Activated T-helper 17 cell treated with anti-CD3 and anti-CD28 coated beads, Interleukin-2, amount 50 U/mL, for 72 hours (primary cell): ENCODE measurements around the gene TTC9C. TPM values are rescaled to one million over a fixed set of nuclear protein-coding genes. Genes with fewer than 3 reads are reported as not detected.

Experiments
- ATAC-seq: fragments of 150-1000 bp; cut with Tn5 transposase; replicated peaks from 2 replicates; pipeline ENCODE4 v1.10.0; 2021; ENCODE audit warnings: mild to moderate bottlenecking, moderate library complexity
- H3K27ac Mint-ChIP-seq: one replicate; pipeline ENCODE4 v1.8.0; 2022; ENCODE audit warnings: mixed read lengths
- H3K27me3 Mint-ChIP-seq: one replicate; pipeline ENCODE4 v1.8.0; 2022; ENCODE audit warnings: mixed read lengths
- H3K36me3 Mint-ChIP-seq: one replicate; pipeline ENCODE4 v1.8.0; 2022; ENCODE audit warnings: low read depth, mild to moderate bottlenecking, mixed read lengths
- H3K4me1 Mint-ChIP-seq: one replicate; pipeline ENCODE4 v1.8.0; 2022; ENCODE audit warnings: mixed read lengths
- H3K4me3 Mint-ChIP-seq: one replicate; pipeline ENCODE4 v1.8.0; 2022; ENCODE audit warnings: mild to moderate bottlenecking, mixed read lengths
- H3K9me3 Mint-ChIP-seq: one replicate; pipeline ENCODE4 v1.8.0; 2022; ENCODE audit warnings: mixed read lengths
- total RNA-seq, 2 donors: library from RNA; stranded (reverse); gene quantifications; one replicate each; pipeline ENCODE4 v1.2.3, GENCODE V29; 2022

TTC9C gene
- total RNA-seq, 2 donors from 2014 or later: 49.9 to 56.2 TPM

- H3K4me3 Mint-ChIP-seq: peak overlapping the region; percentile 86
- no peaks in the 10 kb centered on the region for H3K27me3 Mint-ChIP-seq
- peak; percentile 81 for ATAC-seq
- peaks cover 62% of the 10 kb centered on the region for H3K36me3 Mint-ChIP-seq
- peaks cover 21% of the 10 kb centered on the region for H3K4me1 Mint-ChIP-seq
- peak overlapping the region; percentile 86 for H3K27ac Mint-ChIP-seq
- no peaks in the 10 kb centered on the region for H3K9me3 Mint-ChIP-seq
Measured at GRCh38 chr11:62786318-62787004, 58.2 kb downstream of the TTC9C start.

- H3K27me3 Mint-ChIP-seq: no peaks in the 10 kb centered on the region
- H3K4me3 Mint-ChIP-seq: peak within 1 kb of the TSS; percentile 86
- peaks cover 69% of the 10 kb centered on the region for H3K36me3 Mint-ChIP-seq
Measured at GRCh38 chr11:62787005-62787759, 58.9 kb downstream of the TTC9C start, which contains the start of gene TMEM179B. TSS of gene TMEM179B (plus strand) at chr11:62787402. CDS start at chr11:62787432, 30 bp downstream.

More at GRCh38 chr11:62787005-62787759, 58.9 kb downstream of the TTC9C start, which contains the start of gene TMEM179B:
- H3K27ac Mint-ChIP-seq: peak within 1 kb of the TSS; percentile 86
- H3K4me1 Mint-ChIP-seq: peaks cover 22% of the 10 kb centered on the region
- H3K9me3 Mint-ChIP-seq: no peaks in the 10 kb centered on the region
- ATAC-seq: peak; percentile 82

Other genes starting within 250 kb of the TTC9C start
- 100 to 1,000 TPM; 155 to 336 TPM for gene AHNAK, start 181.7 kb upstream of the TTC9C start, total RNA-seq
- 1,000 to 10,000 TPM; 1,690 to 1,865 TPM for gene EEF1G, start 154.6 kb upstream of the TTC9C start, total RNA-seq
- 10 to 100 TPM; 23.8 to 25.7 TPM for gene TUT1, start 137.0 kb upstream of the TTC9C start, total RNA-seq
- gene MTA2, start 126.6 kb upstream of the TTC9C start, total RNA-seq: 100 to 1,000 TPM; 142 to 198 TPM
- gene EML3, start 115.7 kb upstream of the TTC9C start, total RNA-seq: 100 to 1,000 TPM; 122 to 130 TPM
- gene ROM1, start 115.2 kb upstream of the TTC9C start, total RNA-seq: 1 to 10 TPM; 2.0 to 3.0 TPM
- 10 to 100 TPM; 60.5 to 71.9 TPM for gene B3GAT3, start 106.5 kb upstream of the TTC9C start, total RNA-seq
- gene GANAB, start 81.9 kb upstream of the TTC9C start, total RNA-seq: 100 to 1,000 TPM; 226 to 266 TPM
- 10 to 100 TPM; 26.5 to 27.8 TPM for gene INTS5, start 75.2 kb upstream of the TTC9C start, total RNA-seq
- gene C11orf98, start 63.3 kb upstream of the TTC9C start, total RNA-seq: 10 to 100 TPM; 65.0 to 89.6 TPM
- gene CSKMT, start 63.2 kb upstream of the TTC9C start, total RNA-seq: 10 to 100 TPM; 23.6 TPM
- gene UQCC3, start 56.8 kb upstream of the TTC9C start, total RNA-seq: 1 to 10 TPM; 2.5 to 2.7 TPM
- 10 to 100 TPM; 27.0 to 28.5 TPM for gene LBHD1, start 56.2 kb upstream of the TTC9C start, total RNA-seq
- 10 to 100 TPM; 70.7 to 93.4 TPM for gene UBXN1, start 49.4 kb upstream of the TTC9C start, total RNA-seq
- under 1 TPM; 0.45 to 0.56 TPM for gene LRRN4CL, start 39.0 kb upstream of the TTC9C start, total RNA-seq
- 10 to 100 TPM; 31.1 to 39.2 TPM for gene BSCL2, start 21.1 kb upstream of the TTC9C start, total RNA-seq
- not detected for gene GNG3, start 20.8 kb upstream of the TTC9C start, total RNA-seq
- 10 to 100 TPM; 54.0 to 60.1 TPM for gene HNRNPUL2, start 1.0 kb upstream of the TTC9C start, total RNA-seq
- gene ZBTB3, start 25.7 kb downstream of the TTC9C start, total RNA-seq: 10 to 100 TPM; 12.8 to 13.9 TPM
- 100 to 1,000 TPM in 1 of 2 donors, 10 to 100 TPM in 1; 92.0 to 114 TPM for gene POLR2G, start 33.1 kb downstream of the TTC9C start, total RNA-seq
- 10 to 100 TPM; 14.1 to 27.5 TPM for gene TAF6L, start 42.9 kb downstream of the TTC9C start, total RNA-seq
- 10 to 100 TPM; 18.6 to 20.9 TPM for gene TMEM179B, start 58.9 kb downstream of the TTC9C start, total RNA-seq
- gene TMEM223, start 63.5 kb downstream of the TTC9C start, total RNA-seq: 10 to 100 TPM in 1 of 2 donors, 1 to 10 TPM in 1; 6.2 to 16.2 TPM
- gene NXF1, start 77.0 kb downstream of the TTC9C start, total RNA-seq: 100 to 1,000 TPM in 1 of 2 donors, 10 to 100 TPM in 1; 85.8 to 115 TPM
- 10 to 100 TPM; 23.4 to 32.0 TPM for gene STX5, start 103.6 kb downstream of the TTC9C start, total RNA-seq
- gene TEX54, start 104.4 kb downstream of the TTC9C start, total RNA-seq: under 1 TPM; 0.82 TPM
- gene WDR74, start 111.1 kb downstream of the TTC9C start, total RNA-seq: 100 to 1,000 TPM in 1 of 2 donors, 10 to 100 TPM in 1; 70.3 to 104 TPM
- 100 to 1,000 TPM; 176 to 287 TPM for gene SLC3A2, start 152.4 kb downstream of the TTC9C start, total RNA-seq
- not detected for gene CHRM1, start 192.9 kb downstream of the TTC9C start, total RNA-seq